IMR-90 (cell line): ENCODE data around the gene RNF144A. TPM values are rescaled to one million over a fixed set of nuclear protein-coding genes. Genes with fewer than 3 reads are reported as not detected.

ENCODE experiments used
- ATAC-seq: fragments of 200-7000 bp; cut with Tn5 transposase; 2 replicates; pipeline ENCODE4 v1.9.1; 2020; ENCODE audit warnings: low read depth, mild to moderate bottlenecking, moderate library complexity
- BruUV-seq: library from RNA; stranded (reverse); fragments of 400-500 nt; replicated peaks from 2 replicates; lab custom pipeline; 2021; lab: Mats Ljungman, UMichigan
- CTCF ChIA-PET: fragments of 300-600 bp; formaldehyde crosslinking; extraction: SDS; loops from one replicate; lab custom pipeline; 2021; ENCODE audit warnings: antibody characterized with exemption; lab: Yijun Ruan, JAX
- POLR2A ChIA-PET: fragments of 300-600 bp; sonication (Branson Sonifier 250); formaldehyde crosslinking; loops from one replicate; lab custom pipeline; 2022; ENCODE audit warnings: antibody characterized with exemption; ENCODE audit not compliant: unreplicated experiment; lab: Charles Lee
- DNase-seq: peaks from one replicate; pipeline ENCODE4 v3.0.0; 2013
- H2AFZ ChIP-seq: replicated peaks from 2 replicates; pipeline ENCODE3; 2013; ENCODE audit warnings: low read length, mild to moderate bottlenecking; ENCODE audit not compliant: poor library complexity
- H2AK5ac ChIP-seq: 2 replicates; pipeline ENCODE4 v1.6.1; 2013; ENCODE audit warnings: low read depth, low read length, inconsistent platforms
- H2AK9ac ChIP-seq: replicated peaks from 2 replicates; pipeline ENCODE3; 2013; ENCODE audit warnings: mild to moderate bottlenecking, low read depth, low read length, moderate library complexity; ENCODE audit not compliant: poor library complexity
- H2BK120ac ChIP-seq: 2 replicates; pipeline ENCODE4 v1.6.1; 2013; ENCODE audit warnings: low read depth, low read length, inconsistent platforms
- H2BK15ac ChIP-seq: 3 replicates; pipeline ENCODE4 v1.6.1; 2013; ENCODE audit warnings: low read depth, low read length, inconsistent platforms
- H2BK20ac ChIP-seq: 2 replicates; pipeline ENCODE4 v1.6.1; 2013; ENCODE audit warnings: low read depth, mild to moderate bottlenecking, inconsistent platforms, low read length, moderate library complexity
- H2BK5ac ChIP-seq: 2 replicates; pipeline ENCODE4 v1.6.1; 2013; ENCODE audit warnings: mild to moderate bottlenecking, low read depth, low read length, inconsistent platforms; ENCODE audit not compliant: poor library complexity, severe bottlenecking
- H3K14ac ChIP-seq: replicated peaks from 2 replicates; pipeline ENCODE4 v1.6.1; 2013; ENCODE audit warnings: low read depth, low read length, inconsistent platforms
- H3K18ac ChIP-seq: 2 replicates; pipeline ENCODE4 v1.6.1; 2013; ENCODE audit warnings: low read depth, low read length, control low read depth
- H3K23ac ChIP-seq: 2 replicates; pipeline ENCODE4 v1.6.1; 2013; ENCODE audit warnings: low read depth, low read length, inconsistent platforms
- H3K27ac ChIP-seq: 2 replicates; pipeline ENCODE4 v1.5.1; 2013; ENCODE audit warnings: mild to moderate bottlenecking, control low read depth, low read length; ENCODE audit not compliant: insufficient read depth
- H3K27me3 ChIP-seq: 2 replicates; pipeline ENCODE4 v1.6.1; 2013; ENCODE audit warnings: low read length; ENCODE audit not compliant: control insufficient read depth, insufficient read depth
- H3K36me3 ChIP-seq: 2 replicates; pipeline ENCODE4 v1.6.1; 2013; ENCODE audit warnings: low read length, mixed read lengths; ENCODE audit not compliant: control insufficient read depth, insufficient read depth
- H3K4ac ChIP-seq: 2 replicates; pipeline ENCODE4 v1.6.1; 2013; ENCODE audit warnings: low read depth, low read length, inconsistent platforms
- H3K4me1 ChIP-seq: 2 replicates; pipeline ENCODE4 v1.6.1; 2013; ENCODE audit warnings: low read length, mixed read lengths; ENCODE audit not compliant: control insufficient read depth, insufficient read depth
- H3K4me2 ChIP-seq: 2 replicates; pipeline ENCODE4 v1.6.1; 2013; ENCODE audit warnings: low read depth, mild to moderate bottlenecking, control low read depth, low read length, moderate library complexity
- H3K4me3 ChIP-seq: 2 replicates; pipeline ENCODE4 v1.5.1; 2013; ENCODE audit warnings: low read depth, mild to moderate bottlenecking, control low read depth, low read length, moderate library complexity; ENCODE audit not compliant: insufficient read depth
- H3K56ac ChIP-seq: 2 replicates; pipeline ENCODE4 v1.6.1; 2013; ENCODE audit warnings: low read length, inconsistent platforms; ENCODE audit not compliant: insufficient read depth; ENCODE audit errors: extremely low read depth
- H3K79me1 ChIP-seq, 2 experiments: 2 replicates each; pipeline ENCODE4 v1.6.1; 2013; ENCODE audit warnings: low read length in 2 of 2, inconsistent platforms in 1 of 2, low read depth in 1 of 2
- H3K9ac ChIP-seq: 2 replicates; pipeline ENCODE4 v1.6.1; 2013; ENCODE audit warnings: low read depth, low read length, control low read depth
- H3K9me1 ChIP-seq: 2 replicates; pipeline ENCODE4 v1.6.1; 2013; ENCODE audit warnings: low read length, inconsistent platforms; ENCODE audit not compliant: insufficient read depth
- H3K9me3 ChIP-seq: 2 replicates; pipeline ENCODE4 v1.6.1; 2013; ENCODE audit warnings: low read length; ENCODE audit not compliant: control insufficient read depth, insufficient read depth
- H4K20me1 ChIP-seq: 2 replicates; pipeline ENCODE4 v1.6.1; 2013; ENCODE audit warnings: low read length, inconsistent platforms; ENCODE audit not compliant: insufficient read depth
- H4K5ac ChIP-seq: 2 replicates; pipeline ENCODE4 v1.6.1; 2013; ENCODE audit warnings: mild to moderate bottlenecking, low read depth, low read length, control low read depth
- H4K8ac ChIP-seq, 2 experiments: 2 replicates each; pipeline ENCODE4 v1.6.1; 2013; ENCODE audit warnings: low read depth in 2 of 2, low read length in 2 of 2, control low read depth in 1 of 2, inconsistent platforms in 1 of 2
- H4K91ac ChIP-seq: 2 replicates; pipeline ENCODE4 v1.6.1; 2013; ENCODE audit warnings: low read depth, low read length, inconsistent platforms; ENCODE audit not compliant: insufficient read depth
- BHLHE40 ChIP-seq: fragments of 150-350 bp; IDR thresholded peaks from 2 replicates; pipeline ENCODE4 v1.6.1; 2016; ENCODE audit warnings: mild to moderate bottlenecking, low read depth, low read length
- CEBPB ChIP-seq: IDR thresholded peaks from 2 replicates; pipeline ENCODE4 v1.6.1; 2012; ENCODE audit warnings: low read depth, low read length, improper control_type of control experiment
- CHD1 ChIP-seq: IDR thresholded peaks from 2 replicates; pipeline ENCODE4 v1.6.1; 2012; ENCODE audit warnings: low read depth, low read length, improper control_type of control experiment
- FOS ChIP-seq: fragments of 150-350 bp; IDR thresholded peaks from 2 replicates; pipeline ENCODE4 v1.6.1; 2016; ENCODE audit warnings: low read depth, low read length
- MAZ ChIP-seq: IDR thresholded peaks from 2 replicates; pipeline ENCODE4 v1.6.1; 2012; ENCODE audit warnings: low read depth, mild to moderate bottlenecking, low read length, improper control_type of control experiment, moderate library complexity, borderline replicate concordance
- MXI1 ChIP-seq: IDR thresholded peaks from 2 replicates; pipeline ENCODE4 v1.6.1; 2012; ENCODE audit warnings: low read depth, mild to moderate bottlenecking, low read length, moderate library complexity, borderline replicate concordance
- NFE2L2 ChIP-seq: fragments of 150-350 bp; IDR thresholded peaks from 2 replicates; pipeline ENCODE4 v1.6.1; 2016; ENCODE audit warnings: low read depth, mild to moderate bottlenecking, low read length
- POLR2A ChIP-seq: IDR thresholded peaks from 2 replicates; pipeline ENCODE4 v1.6.1; 2012; ENCODE audit warnings: mild to moderate bottlenecking, low read depth, low read length
- RAD21 ChIP-seq: IDR thresholded peaks from 2 replicates; pipeline ENCODE4 v1.6.1; 2012; ENCODE audit warnings: low read length, improper control_type of control experiment
- RCOR1 ChIP-seq: IDR thresholded peaks from 2 replicates; pipeline ENCODE4 v1.6.1; 2012; ENCODE audit warnings: mild to moderate bottlenecking, low read length, improper control_type of control experiment; ENCODE audit not compliant: insufficient replicate concordance
- RFX5 ChIP-seq: IDR thresholded peaks from 2 replicates; pipeline ENCODE4 v1.8.0; 2012; ENCODE audit warnings: low read depth, mild to moderate bottlenecking, low read length, moderate library complexity
- SMC3 ChIP-seq: fragments of 150-350 bp; IDR thresholded peaks from 2 replicates; pipeline ENCODE4 v1.6.1; 2016; ENCODE audit warnings: low read depth, mild to moderate bottlenecking, antibody characterized with exemption, low read length, moderate library complexity
- WGBS, 2 experiments: methylation state at CpG; one replicate each; pipeline versions ENCODE4 v1.1.5 to v1.1.7; 2013; ENCODE audit warnings: missing lambda C conversion rate in 2 of 2; ENCODE audit not compliant: insufficient read length in 1 of 2; ENCODE audit errors: extremely low coverage in 2 of 2; 5-methylcytosine and 5-hydroxymethylcytosine counted together
- dilution Hi-C: fragments of 300-500 bp; cut with HindIII; formaldehyde crosslinking; loops from one replicate; pipeline ENCODE4 v1.14.3; 2018; ENCODE audit warnings: low sequenced_read_pairs; ENCODE audit not compliant: unreplicated experiment
- in situ Hi-C: fragments of 300-500 bp; cut with MboI; formaldehyde crosslinking; loops from 3 replicates; pipeline ENCODE4 v1.14.3; 2019; ENCODE audit warnings: low sequenced_read_pairs, inconsistent platforms, mixed read lengths
- intact Hi-C: fragments of 100-400 bp; cut with micrococcal nuclease; formaldehyde crosslinking; loops from 2 replicates; pipeline ENCODE4 v1.10.0; 2022
- polyA plus RNA-seq, 3 experiments: library from polyadenylated mRNA; depleted of rRNA; stranded (reverse); fragments of >200 nt; gene quantifications; 2 replicates each; pipeline ENCODE4 v1.2.3, GENCODE V29; 2012; ENCODE audit warnings: low replicate concordance in 1 of 3
- total RNA-seq: library from RNA; depleted of rRNA; stranded (reverse); fragments of >200 nt; gene quantifications from 2 replicates; pipeline ENCODE4 v1.2.3, GENCODE V29; 2012
- TF ChIP-seq, protein P1 (sequence below): fragments of 150-350 bp; IDR thresholded peaks from 2 replicates; pipeline ENCODE4 v1.6.1; 2017; ENCODE audit warnings: mild to moderate bottlenecking, antibody characterized with exemption, low read length, low read depth
- TF ChIP-seq, protein P2 (sequence below): fragments of 150-350 bp; IDR thresholded peaks from 2 replicates; pipeline ENCODE4 v1.6.1; 2016; ENCODE audit warnings: low read depth, mild to moderate bottlenecking, low read length, moderate library complexity, borderline replicate concordance

The RNF144A gene
- total and polyA plus RNA-seq, 2 of the 4 experiments (the other 2 are of a cell fraction) = 0.18 to 0.26 TPM

DNA sequence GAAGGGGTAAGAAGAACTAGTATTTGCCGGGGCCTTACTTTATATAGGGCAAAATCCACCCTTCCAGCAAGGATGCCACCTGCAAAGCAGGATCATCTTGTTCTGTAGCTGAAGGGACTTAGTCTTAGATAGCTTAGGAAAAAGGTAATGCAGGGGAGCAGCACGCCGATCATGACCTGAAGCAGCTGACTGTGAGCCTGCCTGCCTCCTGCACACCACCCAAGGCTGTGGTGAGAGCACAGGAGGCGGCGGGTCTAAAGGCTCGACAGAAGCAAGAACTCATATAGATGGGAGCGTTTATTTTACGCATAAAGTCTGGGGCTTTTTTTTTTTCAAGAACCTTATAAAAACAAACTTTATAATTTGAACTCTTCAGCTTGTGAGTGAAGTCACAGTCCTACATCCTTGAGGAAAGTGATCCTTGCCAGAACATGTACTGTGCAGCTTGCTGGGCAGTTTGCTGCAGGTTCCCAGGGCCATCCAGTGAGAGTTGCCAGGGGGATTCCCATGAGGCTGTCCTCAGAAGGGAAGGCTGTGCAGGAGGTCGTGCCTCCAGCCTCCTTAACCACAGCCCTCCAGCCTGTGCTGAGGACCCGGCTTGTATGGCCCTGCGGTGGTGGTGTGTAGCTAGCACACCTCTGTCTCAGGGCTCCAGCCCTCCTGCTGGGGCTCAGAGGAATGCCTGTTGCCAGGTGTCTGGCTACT lies 92.1 kb downstream of the RNF144A start:
- CTCF ChIA-PET = no interaction called here
- no CpG with 5 or more reads among the region's 11 CpGs for WGBS, 2 experiments
- Histone ChIP-seq H3K18ac (no peak overlapping the region), H4K91ac (no peak overlapping the region), H2BK15ac (no peak overlapping the region), H2AFZ (no peak overlapping the region), H3K27ac (no peak overlapping the region), H3K79me1 (no peaks in the 10 kb centered on the region), H3K9ac (no peak overlapping the region), H2BK5ac (no peak overlapping the region), H3K36me3 (no peaks in the 10 kb centered on the region), H3K4me2 (no peak overlapping the region), H4K8ac (no peak overlapping the region), H3K56ac (no peak overlapping the region), H3K4me3 (no peak overlapping the region), H3K4ac (no peak overlapping the region), H3K9me3 (no peaks in the 10 kb centered on the region), H2AK9ac (no peak overlapping the region), H4K5ac (no peak overlapping the region), H3K14ac (no peak overlapping the region), H2BK120ac (no peak overlapping the region), H3K27me3 (no peaks in the 10 kb centered on the region), H4K20me1 (no peaks in the 10 kb centered on the region), H3K9me1 (no peaks in the 10 kb centered on the region), H2BK20ac (no peak overlapping the region), H3K23ac (no peak overlapping the region), H2AK5ac (no peak overlapping the region), H3K4me1 (no peaks in the 10 kb centered on the region)
- in situ Hi-C loops = no loop called here
- intact Hi-C loops = no loop called here
- POLR2A ChIA-PET = no interaction called here
- ATAC-seq (no peak), DNase-seq (no peak)
- dilution Hi-C loops = no loop called here
- no TSS peak for BruUV-seq
- TF ChIP-seq MXI1 (no peak), RAD21 (no peak), RFX5 (no peak), FOS (no peak), NFE2L2 (no peak), BHLHE40 (no peak), MAZ (no peak), RCOR1 (no peak), CEBPB (no peak), POLR2A (no peak), CHD1 (no peak), SMC3 (no peak)
- TF ChIP-seq, protein P1, sequence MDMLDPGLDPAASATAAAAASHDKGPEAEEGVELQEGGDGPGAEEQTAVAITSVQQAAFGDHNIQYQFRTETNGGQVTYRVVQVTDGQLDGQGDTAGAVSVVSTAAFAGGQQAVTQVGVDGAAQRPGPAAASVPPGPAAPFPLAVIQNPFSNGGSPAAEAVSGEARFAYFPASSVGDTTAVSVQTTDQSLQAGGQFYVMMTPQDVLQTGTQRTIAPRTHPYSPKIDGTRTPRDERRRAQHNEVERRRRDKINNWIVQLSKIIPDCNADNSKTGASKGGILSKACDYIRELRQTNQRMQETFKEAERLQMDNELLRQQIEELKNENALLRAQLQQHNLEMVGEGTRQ = no peak
- TF ChIP-seq, protein P2, sequence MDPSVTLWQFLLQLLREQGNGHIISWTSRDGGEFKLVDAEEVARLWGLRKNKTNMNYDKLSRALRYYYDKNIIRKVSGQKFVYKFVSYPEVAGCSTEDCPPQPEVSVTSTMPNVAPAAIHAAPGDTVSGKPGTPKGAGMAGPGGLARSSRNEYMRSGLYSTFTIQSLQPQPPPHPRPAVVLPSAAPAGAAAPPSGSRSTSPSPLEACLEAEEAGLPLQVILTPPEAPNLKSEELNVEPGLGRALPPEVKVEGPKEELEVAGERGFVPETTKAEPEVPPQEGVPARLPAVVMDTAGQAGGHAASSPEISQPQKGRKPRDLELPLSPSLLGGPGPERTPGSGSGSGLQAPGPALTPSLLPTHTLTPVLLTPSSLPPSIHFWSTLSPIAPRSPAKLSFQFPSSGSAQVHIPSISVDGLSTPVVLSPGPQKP = no peak
